ENCODE measurements around the gene CCR6. TPM values are rescaled to one million over a fixed set of nuclear protein-coding genes. Genes with fewer than 3 reads are reported as not detected.

The CCR6 gene
- total and polyA plus RNA-seq, 2 of the 13 experiments (the other 11 are each of a cell fraction or from before 2014, with no cell fraction given) = 4.5 to 8.7 TPM

GRCh38 chr6:167122827-167123657 lies at the start of gene CCR6 (continued):
- TF ChIP-seq SMAD1 (CRISPR knock-in tag; IDR thresholded peaks at IDR 0.05; ENCODE audit: borderline replicate concordance, low read depth) (no peak), ZNF816 (CRISPR knock-in tag; IDR thresholded peaks at IDR 0.05; ENCODE audit: borderline replicate concordance) (no peak), KDM2A (CRISPR knock-in tag; IDR thresholded peaks at IDR 0.05; ENCODE audit: borderline replicate concordance, low read depth) (no peak), CEBPB (IDR thresholded peaks at IDR 0.05; ENCODE audit: borderline replicate concordance, low read depth, low read length) (peak; percentile 95), SIX1 (CRISPR knock-in tag; IDR thresholded peaks at IDR 0.05; ENCODE audit: borderline replicate concordance) (peak; percentile 73; the same call in 1 of the 2 replicates), MED8 (CRISPR knock-in tag; IDR thresholded peaks at IDR 0.05; ENCODE audit: insufficient replicate concordance) (no peak), ZBTB42 (CRISPR knock-in tag; IDR thresholded peaks at IDR 0.05) (no peak; the same call in 1 of the 2 replicates), RFXAP (CRISPR knock-in tag; IDR thresholded peaks at IDR 0.05; ENCODE audit: borderline replicate concordance) (0 out of 2 replicates have a peak, but pooled peaks have one; percentile 19), GMEB2 (CRISPR knock-in tag; IDR thresholded peaks at IDR 0.05; ENCODE audit: low read depth) (no peak), ZFAT (CRISPR knock-in tag; conservative IDR thresholded peaks at IDR 0.05) (no peak), TERF1 (CRISPR knock-in tag; IDR thresholded peaks at IDR 0.05) (no peak), ZNF343 (CRISPR knock-in tag; IDR thresholded peaks at IDR 0.05) (no peak), FOXO1 (CRISPR knock-in tag; IDR thresholded peaks at IDR 0.05) (peak; percentile 35; the same call in 1 of the 2 replicates), GPBP1L1 (CRISPR knock-in tag; IDR thresholded peaks at IDR 0.05) (no peak), THYN1 (CRISPR knock-in tag; IDR thresholded peaks at IDR 0.05; ENCODE audit: borderline replicate concordance, low read depth) (no peak), ASH2L (IDR thresholded peaks at IDR 0.05; ENCODE audit: insufficient read length, low read depth, low read length) (peak; percentile 68), RNF219 (CRISPR knock-in tag; IDR thresholded peaks at IDR 0.05) (no peak), PHF21A (CRISPR knock-in tag; IDR thresholded peaks at IDR 0.05) (peak; percentile 92), ZSCAN12 (CRISPR knock-in tag; IDR thresholded peaks at IDR 0.05) (no peak), ZNF138 (CRISPR knock-in tag; IDR thresholded peaks at IDR 0.05; ENCODE audit: low read depth) (no peak), ZNF101 (CRISPR knock-in tag; IDR thresholded peaks at IDR 0.05; ENCODE audit: borderline replicate concordance, low read depth) (no peak), LCORL (IDR thresholded peaks at IDR 0.05) (0 out of 2 replicates have a peak, but pooled peaks have one; percentile 40), LCORL (CRISPR knock-in tag; IDR thresholded peaks at IDR 0.05) (peak; percentile 94)

Measured in HepG2 (cell line).